C4-2B (cell line): ENCODE results near the gene SGPL1.

ENCODE experiments used
- H3K27ac ChIP-seq: fragments of 450-650 bp; 2 replicates; pipeline ENCODE4 v1.5.1; 2017
- CTCF ChIP-seq: fragments of 450-650 bp; conservative IDR thresholded peaks from 2 replicates; pipeline ENCODE4 v1.5.1; 2017; ENCODE audit warnings: mild to moderate bottlenecking
- ZFX ChIP-seq: fragments of 450-650 bp; IDR thresholded peaks from 2 replicates; pipeline ENCODE4 v1.6.1; 2017

SGPL1 gene

DNA sequence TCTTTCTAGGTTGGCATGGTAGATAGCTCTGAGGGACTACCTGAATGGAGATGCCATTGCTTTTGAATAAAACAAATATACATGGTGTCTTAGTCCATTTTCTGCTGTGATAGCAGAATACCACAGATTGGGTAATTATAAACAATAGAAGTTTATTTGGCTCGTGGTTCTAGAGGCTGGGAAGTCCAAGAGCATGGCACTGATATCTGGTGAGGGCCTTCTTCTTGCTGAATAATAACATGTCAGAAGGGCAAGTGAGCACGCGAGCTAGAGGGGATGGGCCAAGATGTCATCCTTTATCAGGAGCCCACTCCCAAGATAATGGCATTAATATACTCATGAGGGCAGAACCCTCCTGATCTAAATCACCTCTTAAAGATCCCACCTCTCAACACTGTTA lies 21.9 kb downstream of the SGPL1 start:
- no peak overlapping the region for H3K27ac ChIP-seq
- TF ChIP-seq CTCF (no peak), ZFX (no peak)

GRCh38 chr10:70838270-70838805 lies 22.6 kb downstream of the SGPL1 start:
- H3K27ac ChIP-seq: no peak overlapping the region

GRCh38 chr10:70840836-70841235 lies 25.1 kb downstream of the SGPL1 start:
- TF ChIP-seq ZFX (no peak), CTCF (no peak)
- H3K27ac ChIP-seq: no peak overlapping the region

More at GRCh38 chr10:70838270-70838805, 22.6 kb downstream of the SGPL1 start:
- no peak for TF ChIP-seq ZFX
- no peak for TF ChIP-seq CTCF

DNA sequence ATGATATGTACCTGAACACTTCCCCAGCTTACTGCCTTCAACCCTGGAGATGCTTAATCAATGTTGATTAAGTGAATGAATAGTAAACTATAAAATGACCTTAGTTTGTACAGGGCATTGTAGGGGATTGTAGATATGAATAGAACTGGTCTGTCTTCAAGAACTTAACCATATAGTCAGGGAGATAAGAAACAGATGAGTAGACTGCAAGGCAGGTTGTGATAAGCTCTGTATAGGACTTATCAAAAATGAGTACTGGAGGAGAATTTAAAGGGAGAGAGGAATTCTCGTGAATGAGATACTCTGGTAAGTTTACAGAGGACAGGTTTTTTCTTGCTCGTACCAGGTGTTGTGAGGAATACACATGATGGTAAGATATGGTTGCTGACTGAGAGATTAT lies 27.6 kb downstream of the SGPL1 start:
- TF ChIP-seq ZFX (no peak), CTCF (no peak)
- H3K27ac ChIP-seq: no peak overlapping the region

- no peak overlapping the region for H3K27ac ChIP-seq
- TF ChIP-seq ZFX (no peak), CTCF (no peak)
Observed at GRCh38 chr10:70843776-70844489, 28.2 kb downstream of the SGPL1 start.

DNA sequence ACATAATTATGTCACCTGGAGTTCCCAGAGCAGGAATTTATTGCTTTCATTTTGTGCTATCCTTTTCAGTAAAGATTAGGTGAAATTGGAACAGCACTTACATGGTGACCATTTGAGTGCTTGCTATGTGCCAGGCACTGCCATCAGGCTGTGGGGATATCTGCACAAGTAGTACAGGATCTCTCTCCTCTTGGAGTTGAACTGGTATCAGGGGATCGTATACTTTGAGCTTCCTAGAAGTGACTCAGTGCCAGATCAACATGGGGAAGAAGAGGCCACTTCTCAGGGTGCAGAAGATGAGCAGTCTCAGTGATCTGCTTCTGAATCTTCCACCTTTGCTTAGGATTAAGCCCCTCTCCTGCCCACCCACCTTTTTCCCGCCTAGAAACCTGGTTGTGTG lies 29.5 kb downstream of the SGPL1 start:
- no peak overlapping the region for H3K27ac ChIP-seq
- TF ChIP-seq ZFX (no peak), CTCF (no peak)

GRCh38 chr10:70845816-70846215 lies 30.1 kb downstream of the SGPL1 start:
- no peak overlapping the region for H3K27ac ChIP-seq
- TF ChIP-seq ZFX (no peak), CTCF (no peak)
